ENCODE results near the gene CMTM2. TPM values are rescaled to one million over a fixed set of nuclear protein-coding genes. Genes with fewer than 3 reads are reported as not detected.
"Not testable (repeated sequence)": the region's sequence is repeated elsewhere in the genome, so short reads cannot be mapped to it uniquely, and the experiment has no call there.

CMTM2 gene
- total and polyA plus RNA-seq, 2 experiments from 2014 or later, result 0.88 TPM; not detected in 1

DNA sequence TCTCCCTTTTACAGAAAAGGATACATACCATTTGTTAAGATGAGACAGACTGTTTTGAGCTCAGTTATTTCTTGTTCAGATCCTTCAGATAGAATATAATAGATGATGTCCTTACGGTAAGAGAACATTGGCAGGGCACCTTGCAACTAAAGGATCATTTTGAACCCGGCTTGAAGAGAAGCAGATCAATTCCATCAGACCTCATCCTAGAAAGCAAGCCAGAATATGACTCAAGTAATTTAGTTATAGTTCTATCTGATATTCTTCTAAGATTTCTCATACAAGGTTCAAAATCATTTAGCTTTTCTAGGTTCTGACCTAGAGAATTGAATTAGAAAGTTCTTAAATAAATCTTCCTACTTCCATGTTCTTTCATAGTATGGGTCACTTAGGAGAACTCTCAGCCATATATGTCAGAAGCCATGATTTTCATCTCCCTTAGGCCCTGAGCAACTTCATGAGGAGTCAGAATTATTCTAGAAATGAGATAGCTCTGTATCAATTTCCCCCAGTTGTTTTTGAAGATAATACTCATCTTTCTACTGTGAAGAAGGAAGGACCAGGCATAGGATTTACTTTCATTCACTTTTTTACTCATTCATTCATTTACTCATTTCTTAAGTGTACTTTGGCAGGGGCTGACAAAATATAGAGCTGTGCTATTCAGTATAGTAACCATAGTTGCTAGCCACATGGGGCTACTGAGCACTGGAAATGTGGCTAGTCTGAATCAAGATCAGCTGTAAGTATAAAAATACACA is 15.5 kb upstream of the CMTM2 start:
- H3K9me3 ChIP-seq (ENCODE audit: low read depth), result no peaks in the 10 kb centered on the region
- peaks cover 5% of the 10 kb centered on the region for H3K4me1 ChIP-seq (ENCODE audit: low read depth)
- no peaks in the 10 kb centered on the region for H3K27me3 ChIP-seq
- H3K27ac ChIP-seq, result no peak overlapping the region
- H3K4me3 ChIP-seq, result no peak overlapping the region
- no peaks in the 10 kb centered on the region for H3K36me3 ChIP-seq
- no peak for TF ChIP-seq CTCF (IDR thresholded peaks at IDR 0.05; ENCODE audit: low read depth, low read length)
- DNase-seq (ENCODE audit: low read depth in 1 of 2, low spot score in 1 of 2), result no peak

- Histone ChIP-seq H3K4me3 (no peak within 1 kb of the TSS), H3K4me1 (ENCODE audit: low read depth) (peaks cover 5% of the 10 kb centered on the region), H3K9me3 (ENCODE audit: low read depth) (no peaks in the 10 kb centered on the region), H3K27me3 (no peaks in the 10 kb centered on the region), H3K27ac (no peak within 1 kb of the TSS), H3K36me3 (no peaks in the 10 kb centered on the region)
- TF ChIP-seq CTCF (IDR thresholded peaks at IDR 0.05; ENCODE audit: low read depth, low read length), result no peak
- DNase-seq (ENCODE audit: low read depth in 1 of 2, low spot score in 1 of 2), result no peak
These were observed 13.0 kb upstream of the CMTM2 start, which contains the start of gene CMTM1 for GRCh38 chr16:66566051-66566901. Gene CMTM1, plus strand, starts transcription at chr16:66566439. Its CDS starts 75 bp downstream, at chr16:66566514.

DNA sequence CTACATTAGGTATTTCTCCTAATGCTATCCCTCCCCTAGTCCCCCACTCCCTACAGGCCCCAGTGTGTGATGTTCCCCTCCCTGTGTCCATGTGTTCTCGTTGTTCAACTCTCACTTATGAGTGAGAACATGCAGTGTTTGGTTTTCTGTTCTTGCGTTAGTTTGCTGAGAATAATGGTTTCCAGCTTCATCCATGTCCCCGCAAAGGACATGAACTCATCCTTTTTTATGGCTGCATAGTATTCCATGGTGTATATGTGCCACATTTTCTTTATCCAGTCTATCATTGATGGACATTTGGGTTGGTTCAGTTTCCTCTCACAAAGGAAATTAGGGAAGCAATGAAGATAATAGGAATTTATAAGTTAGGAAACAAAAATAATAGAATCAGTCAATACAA is 12.0 kb upstream of the CMTM2 start:
- DNase-seq (ENCODE audit: low read depth in 1 of 2, low spot score in 1 of 2), result not testable (repeated sequence)

DNA sequence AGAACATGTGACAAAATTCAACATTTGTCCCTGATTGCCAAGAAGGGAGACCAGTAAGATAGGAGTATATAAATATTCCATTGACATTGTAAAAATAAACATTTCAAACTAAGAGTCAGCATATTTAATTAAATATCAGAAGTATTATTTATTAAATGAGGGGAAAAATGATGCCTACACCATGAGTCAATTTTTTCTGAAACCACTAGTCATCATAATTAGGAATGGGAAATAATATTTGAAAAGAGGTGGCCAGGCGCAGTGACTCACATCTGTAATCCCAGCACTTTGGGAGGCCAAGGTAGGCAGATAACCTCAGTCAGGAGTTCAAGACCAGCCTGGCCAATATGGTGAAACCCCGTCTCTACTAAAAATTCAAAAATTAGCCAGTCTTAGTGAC is 10.9 kb upstream of the CMTM2 start:
- Histone ChIP-seq H3K4me1 (ENCODE audit: low read depth) (peaks cover 5% of the 10 kb centered on the region), H3K36me3 (no peaks in the 10 kb centered on the region), H3K9me3 (ENCODE audit: low read depth) (no peaks in the 10 kb centered on the region), H3K27ac (no peak overlapping the region), H3K27me3 (no peaks in the 10 kb centered on the region), H3K4me3 (no peak overlapping the region)
- no peak for DNase-seq (ENCODE audit: low read depth in 1 of 2, low spot score in 1 of 2)
- TF ChIP-seq CTCF (IDR thresholded peaks at IDR 0.05; ENCODE audit: low read depth, low read length), result no peak

More for the DNA sequence above, 12.0 kb upstream of the CMTM2 start:
- H3K9me3 ChIP-seq (ENCODE audit: low read depth); H3K27ac ChIP-seq; H3K27me3 ChIP-seq; H3K4me3 ChIP-seq; H3K4me1 ChIP-seq (ENCODE audit: low read depth); H3K36me3 ChIP-seq: not testable (repeated sequence)

DNA sequence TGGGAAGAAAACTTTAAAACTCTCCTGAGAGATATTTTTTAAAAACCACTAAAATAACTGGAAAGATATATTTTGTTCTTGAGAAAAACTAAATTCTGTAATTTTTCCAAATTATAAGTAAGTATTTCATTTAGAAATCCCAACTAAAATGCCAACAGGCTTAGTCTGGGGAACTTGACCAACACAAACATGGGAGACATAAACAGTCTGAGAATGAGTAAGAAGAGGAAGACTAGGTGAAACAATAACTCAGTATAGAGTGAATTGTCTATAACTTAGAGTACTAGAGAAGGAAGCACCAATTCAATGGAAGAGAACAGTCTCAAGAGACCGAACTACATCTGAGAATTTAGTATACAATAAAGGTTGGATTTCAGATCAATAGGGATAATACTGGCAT is 10.1 kb upstream of the CMTM2 start:
- H3K27me3 ChIP-seq, result no peaks in the 10 kb centered on the region
- H3K4me3 ChIP-seq, result no peak overlapping the region
- H3K4me1 ChIP-seq (ENCODE audit: low read depth), result peaks cover 5% of the 10 kb centered on the region
- H3K36me3 ChIP-seq, result no peaks in the 10 kb centered on the region
- no peak for TF ChIP-seq CTCF (IDR thresholded peaks at IDR 0.05; ENCODE audit: low read depth, low read length)
- no peak for DNase-seq (ENCODE audit: low read depth in 1 of 2, low spot score in 1 of 2)
- H3K27ac ChIP-seq, result no peak overlapping the region
- no peaks in the 10 kb centered on the region for H3K9me3 ChIP-seq (ENCODE audit: low read depth)

Measured in cardiac muscle cell (in vitro differentiated cells and primary cell).